Inferior parietal cortex (tissue), 1 donor: ENCODE measurements around the gene EXOC6B.
A peak's percentile ranks its signal among the peaks of the same experiment; 100 is the strongest.

Experiments
- DNase-seq: peaks from one replicate; pipeline ENCODE4 v3.0.0-alpha.2; 2016; ENCODE audit errors: extremely low spot score

The EXOC6B gene

DNA sequence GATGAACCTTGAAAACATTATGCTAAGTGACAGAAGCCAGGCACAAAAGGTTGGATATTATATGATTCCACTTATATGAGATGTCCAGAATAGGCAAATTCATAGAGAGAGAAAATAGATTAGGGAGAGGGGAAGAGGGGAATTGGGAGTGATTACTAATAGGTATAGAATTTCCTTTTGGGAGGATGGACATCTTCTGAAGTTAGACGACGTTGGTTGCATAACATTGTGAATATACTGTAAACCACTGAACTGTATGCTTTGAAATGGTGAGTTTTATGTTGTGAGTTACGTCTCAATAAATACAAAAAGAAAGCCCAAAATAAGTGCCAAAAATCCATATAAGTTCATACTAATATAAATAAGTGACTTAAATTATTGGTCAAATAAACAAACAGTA lies 659.6 kb downstream of the EXOC6B start:
- DNase-seq = no peak

DNA sequence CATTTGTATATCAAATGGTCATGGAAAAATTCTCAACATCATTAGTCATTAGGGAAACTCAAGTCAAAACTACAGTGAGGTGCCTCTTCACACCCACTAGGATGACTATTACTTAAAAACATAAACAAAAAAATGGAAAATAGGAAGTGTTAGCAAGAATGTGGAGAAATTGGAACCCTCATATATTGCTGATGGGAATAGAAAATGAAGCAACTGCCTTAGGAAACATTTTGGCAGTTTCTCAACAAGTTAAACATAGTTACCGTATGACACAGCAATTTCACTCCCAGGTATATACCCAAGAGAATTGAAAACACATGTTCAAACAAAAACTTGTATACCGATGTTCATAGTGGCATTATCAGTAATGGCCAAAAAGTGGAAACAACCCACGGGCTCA lies 660.0 kb downstream of the EXOC6B start:
- no peak for DNase-seq

DNA sequence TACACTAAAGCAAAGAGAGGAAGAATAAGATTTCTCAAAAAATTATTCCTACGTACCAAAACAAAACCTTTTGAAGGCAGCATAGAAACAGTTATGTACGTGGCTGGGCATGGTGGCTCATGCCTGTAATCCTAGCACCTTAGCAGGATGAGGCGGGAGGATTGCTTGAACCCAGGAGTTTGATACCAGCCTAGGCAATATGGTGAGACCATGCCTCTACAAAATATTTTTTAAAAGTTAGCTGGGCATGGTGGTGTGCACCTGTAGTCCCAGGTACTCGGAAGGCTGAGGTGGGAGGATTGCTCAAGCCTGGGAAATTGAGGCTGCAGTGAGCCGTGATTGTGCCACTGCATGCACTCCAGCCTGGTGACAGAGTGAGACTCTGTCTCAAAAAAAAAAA lies 663.3 kb downstream of the EXOC6B start:
- no peak for DNase-seq

DNA sequence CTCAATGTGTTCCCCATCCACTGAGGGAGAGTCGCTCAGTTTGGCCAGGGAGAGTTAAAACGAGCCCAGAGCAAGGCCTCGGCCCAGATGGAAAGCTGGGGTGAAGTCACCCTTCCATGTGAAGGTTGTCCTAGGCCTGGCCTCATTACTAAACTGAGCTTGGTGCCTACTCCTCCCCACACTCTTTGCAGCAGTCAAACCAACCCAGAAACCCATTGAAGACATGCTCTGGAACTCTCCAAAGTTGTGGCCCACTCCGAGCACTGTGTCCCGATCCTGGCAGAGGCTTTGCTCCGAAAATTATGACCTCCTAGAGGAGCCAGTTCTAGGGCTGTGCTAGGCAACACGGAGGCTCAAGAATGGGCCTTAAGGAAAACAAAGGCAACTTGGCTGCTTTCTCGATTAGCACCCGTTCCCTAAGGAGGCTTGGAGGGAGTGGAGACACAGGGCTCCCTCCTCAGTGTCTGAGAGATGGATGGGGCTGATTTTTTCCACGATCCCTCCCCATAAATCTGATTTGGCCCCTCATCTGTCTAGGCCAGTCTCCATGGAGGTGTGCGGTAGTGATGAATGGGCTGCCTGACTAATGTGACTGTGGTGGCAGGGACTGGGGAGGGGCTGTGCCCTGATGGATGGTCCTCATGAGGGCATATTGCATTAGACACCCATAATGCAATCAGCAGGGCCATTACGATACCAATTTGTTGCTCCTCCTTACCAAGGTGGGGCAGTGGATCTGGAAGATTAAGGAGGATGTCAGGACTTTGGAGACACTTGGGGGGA lies 666.4 kb downstream of the EXOC6B start:
- DNase-seq = no peak

DNA sequence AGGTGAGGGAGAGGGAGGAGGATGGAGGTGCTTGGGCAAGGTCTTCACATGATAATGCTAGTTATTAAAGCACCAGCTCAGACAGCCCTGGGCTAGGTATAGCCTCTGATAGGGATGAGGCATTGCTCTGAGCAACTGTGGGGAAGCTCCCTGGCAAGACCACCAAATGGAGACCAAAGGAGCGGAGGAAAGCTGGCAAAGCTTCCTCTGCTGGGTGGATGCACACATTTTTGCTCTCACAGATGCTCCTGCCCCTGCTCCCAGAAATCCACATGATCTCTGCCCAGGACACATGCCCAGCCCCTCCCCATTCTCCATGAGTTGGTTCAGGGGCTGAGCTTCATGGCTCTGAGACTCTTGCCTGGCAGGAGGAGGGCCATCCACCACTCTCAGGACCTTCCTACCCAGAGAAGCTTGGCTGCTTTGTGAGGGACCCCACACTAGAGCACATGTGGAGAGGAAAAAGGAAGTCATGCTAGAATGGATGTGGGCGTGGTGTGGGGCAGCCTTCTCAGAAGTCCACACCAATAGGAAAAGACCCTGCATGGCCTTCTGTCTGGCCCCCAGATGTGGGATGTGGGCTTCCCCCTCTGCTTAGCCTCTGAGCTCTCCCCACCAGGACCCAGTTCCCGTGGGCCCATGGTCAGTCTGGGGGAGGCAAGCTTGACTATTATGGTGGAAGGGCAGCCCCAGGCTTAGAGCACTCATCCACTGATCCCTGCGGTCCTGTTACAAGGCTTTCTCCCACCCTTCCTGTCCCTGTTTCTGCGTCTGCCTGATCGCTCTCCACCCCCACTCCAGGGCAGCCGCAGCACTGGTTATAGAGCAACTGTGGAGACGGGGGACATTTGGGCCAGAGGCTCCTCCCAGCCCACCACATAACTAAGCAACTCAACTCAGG lies 667.7 kb downstream of the EXOC6B start:
- no peak for DNase-seq

DNA sequence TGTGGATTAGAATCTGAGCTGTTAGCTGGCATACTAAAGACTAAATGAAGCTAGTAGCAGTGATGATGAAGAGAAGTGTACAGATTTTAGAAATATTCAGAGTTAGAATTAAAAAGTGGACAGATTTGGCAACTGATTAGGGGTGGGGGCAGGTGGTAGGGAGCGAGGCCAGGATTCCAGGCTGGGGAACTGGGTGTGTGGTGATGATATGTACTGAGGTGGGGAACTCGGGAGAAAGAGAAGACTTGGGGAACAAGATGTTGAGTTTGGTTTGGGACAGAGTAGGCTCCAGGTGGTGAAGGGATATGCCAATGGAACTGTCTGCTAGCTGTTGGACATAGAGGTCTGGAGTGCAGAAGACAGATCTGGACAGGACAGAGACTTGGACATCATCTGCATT lies 669.0 kb downstream of the EXOC6B start:
- DNase-seq = no peak

DNA sequence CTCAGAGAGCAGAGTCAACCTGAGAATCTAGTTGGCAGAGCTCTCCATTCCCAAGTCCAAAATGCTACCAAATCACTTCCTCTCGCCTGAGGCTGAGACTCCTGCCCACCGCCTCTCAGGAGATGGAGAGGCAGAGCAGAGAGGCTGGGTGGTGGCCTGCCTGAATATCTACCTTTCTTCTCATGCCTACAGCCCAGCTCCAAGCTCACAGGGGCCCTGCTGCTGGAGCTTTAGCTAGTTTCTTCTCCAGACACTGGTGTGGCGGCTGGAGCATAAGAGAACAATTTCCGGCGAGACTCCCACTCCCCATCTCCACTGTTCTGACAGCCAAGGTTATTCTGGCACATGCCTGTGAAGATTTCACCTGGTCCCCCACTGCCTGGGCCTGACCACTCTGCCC lies 670.1 kb downstream of the EXOC6B start:
- no peak for DNase-seq

DNA sequence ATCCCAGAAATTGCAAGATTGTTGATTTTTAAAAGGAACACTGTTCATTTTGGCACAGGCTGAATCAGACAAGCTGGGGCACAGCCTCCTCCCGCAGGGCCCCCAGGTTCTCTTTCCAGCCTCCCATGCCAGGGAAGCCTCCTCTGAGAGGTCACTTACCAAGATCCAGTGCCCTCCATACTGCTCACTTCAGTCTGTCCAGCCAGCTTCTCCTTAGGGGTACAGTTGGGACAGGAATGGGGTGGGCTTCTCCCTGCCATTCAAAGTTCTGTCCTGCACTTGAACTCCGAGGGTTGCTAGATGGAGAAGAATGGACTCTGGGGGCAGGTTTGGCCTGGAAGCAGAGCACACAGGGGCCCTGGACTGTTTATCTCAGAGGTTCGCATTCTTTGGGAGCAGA lies 670.7 kb downstream of the EXOC6B start:
- no peak for DNase-seq

DNA sequence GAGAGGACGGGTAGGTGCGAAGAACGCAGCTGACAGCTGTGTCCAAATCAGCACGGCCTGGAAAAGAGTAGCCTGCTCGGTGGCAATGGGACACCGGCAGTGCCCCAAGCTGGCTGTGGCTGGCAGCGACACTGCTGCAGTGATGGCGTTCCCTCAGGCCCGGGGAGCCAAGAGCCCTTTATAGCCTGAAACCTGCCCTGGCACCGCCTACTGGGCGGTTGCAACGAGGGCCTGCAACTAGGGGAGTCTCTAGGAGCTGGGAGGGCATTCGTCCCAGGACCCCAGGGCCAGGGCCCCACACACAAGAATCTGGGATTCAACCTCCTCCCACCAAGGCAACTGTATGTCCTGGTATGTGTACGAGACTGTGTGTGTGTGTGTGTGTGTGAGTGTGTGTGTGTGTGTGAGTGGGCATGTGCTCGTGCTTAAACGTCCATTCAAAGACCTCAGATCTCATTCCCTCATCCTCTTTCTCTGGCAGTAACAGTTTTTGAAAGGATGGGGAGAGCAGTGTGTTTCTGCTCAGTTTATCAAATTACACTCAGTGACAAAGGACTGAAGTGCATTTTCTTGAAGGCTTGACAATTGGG lies 671.4 kb downstream of the EXOC6B start:
- DNase-seq = no peak

DNA sequence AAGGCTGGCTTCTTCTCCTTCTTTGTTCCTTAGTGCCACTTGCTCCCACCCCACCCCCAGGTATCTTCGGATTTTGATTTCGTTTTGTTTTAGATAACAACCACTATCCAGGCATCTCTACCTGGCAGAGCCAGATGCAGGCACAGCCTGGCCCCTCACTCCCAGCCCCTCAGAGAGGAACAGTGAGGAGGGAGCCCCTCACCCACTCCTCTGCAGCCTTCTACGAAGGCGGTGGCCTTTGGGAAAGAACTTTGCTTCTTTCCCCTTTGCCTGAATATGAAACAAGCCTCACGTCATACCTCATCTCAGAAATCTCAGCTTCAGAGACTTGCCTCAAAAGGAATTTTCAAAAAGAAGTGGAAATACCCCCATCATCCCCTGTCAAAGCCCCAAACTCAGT lies 671.9 kb downstream of the EXOC6B start:
- no peak for DNase-seq

DNA sequence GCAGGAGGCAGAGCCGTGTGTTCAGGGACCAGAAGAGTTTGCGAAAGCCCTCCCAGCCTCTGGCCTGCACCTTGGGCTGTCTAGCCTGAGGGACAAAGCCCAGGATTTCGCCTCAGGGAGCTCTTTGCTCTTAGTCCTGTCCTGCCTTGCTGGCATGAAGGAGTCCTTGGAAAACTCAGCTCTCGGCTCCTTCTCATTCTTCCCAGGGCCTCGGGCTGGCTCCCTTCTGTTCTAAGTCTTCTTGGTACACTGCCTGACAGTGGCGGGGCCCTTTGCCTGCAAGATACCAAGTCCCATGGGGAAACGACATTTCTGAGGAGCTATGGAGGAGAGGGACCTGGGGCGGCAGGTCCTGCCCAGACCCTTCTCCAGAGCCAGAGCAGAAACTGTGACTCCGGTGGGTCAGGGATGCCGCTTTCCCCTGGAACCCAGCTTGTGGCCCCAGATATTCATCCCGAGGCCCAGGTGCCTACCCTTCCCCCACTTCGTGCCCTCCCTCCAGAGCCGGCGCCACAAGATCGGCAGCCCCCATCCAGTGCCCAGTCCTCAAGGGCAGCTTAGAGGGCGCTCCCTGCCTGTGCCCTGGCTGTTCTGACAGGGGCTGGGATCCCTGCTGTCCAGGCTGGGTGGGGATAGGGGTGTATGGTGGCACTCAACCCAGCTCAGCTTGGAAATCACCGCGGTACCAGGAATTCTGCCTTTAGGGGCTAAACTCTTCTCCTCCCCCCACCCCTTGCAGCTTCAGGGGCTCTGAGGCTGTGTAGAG lies 672.6 kb downstream of the EXOC6B start:
- no peak for DNase-seq

DNA sequence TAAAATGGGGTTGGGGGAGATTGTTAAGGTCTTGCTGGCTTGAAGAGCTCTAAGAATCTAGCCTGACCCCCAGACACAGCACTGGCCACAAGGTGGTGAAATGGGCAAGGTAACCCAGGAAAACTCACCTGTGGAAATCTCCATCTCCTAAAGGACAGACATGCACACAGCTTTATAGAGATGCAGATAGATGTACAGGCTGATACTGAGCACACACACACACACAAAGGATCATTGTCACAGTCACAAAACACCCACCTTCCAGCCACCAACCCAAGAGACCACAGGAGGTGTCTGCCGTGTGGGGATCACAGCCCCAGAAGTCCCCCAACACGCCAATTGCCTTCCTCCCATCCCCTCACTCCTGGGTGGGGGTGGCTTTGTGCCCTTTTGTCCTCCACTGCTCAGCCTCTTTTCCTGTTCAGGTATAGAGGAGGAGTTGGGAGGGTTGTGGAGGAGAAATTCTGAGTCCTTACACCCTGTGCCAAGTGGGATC lies 674.9 kb downstream of the EXOC6B start:
- no peak for DNase-seq

DNA sequence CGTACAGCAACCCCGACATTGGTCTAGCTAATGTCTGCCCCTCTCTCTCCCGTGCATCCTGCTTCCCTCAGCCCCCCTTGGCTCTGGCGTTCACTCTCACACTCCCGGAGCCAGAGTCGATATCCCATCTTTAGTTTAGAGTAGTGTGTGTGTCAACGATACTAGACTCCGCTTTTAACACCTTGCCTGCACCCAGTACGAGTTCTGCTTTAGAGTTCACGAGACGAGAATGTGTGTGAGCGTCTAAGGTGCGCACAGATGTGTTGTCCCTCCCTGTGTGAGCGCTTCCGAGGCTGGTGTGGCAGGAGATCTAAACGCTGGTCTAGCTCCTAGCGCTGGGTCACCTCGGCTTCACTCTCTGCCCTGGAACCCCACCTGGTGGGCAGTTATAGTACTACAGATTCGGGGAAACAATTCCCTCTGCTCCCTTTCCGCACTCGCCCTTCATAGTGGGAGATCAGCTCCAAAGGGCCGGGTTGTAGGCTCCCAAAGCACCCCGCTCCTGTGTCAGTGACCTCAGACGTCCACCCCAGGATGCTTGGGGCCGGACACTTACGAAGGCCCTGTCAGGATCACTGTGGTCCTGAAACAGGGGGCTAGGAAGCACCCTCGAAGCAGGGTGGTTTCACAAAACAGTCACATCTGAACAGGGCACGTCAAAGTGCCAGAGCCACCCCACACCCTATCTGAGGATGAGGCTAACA lies 675.5 kb downstream of the EXOC6B start:
- peak; percentile 95 for DNase-seq

DNA sequence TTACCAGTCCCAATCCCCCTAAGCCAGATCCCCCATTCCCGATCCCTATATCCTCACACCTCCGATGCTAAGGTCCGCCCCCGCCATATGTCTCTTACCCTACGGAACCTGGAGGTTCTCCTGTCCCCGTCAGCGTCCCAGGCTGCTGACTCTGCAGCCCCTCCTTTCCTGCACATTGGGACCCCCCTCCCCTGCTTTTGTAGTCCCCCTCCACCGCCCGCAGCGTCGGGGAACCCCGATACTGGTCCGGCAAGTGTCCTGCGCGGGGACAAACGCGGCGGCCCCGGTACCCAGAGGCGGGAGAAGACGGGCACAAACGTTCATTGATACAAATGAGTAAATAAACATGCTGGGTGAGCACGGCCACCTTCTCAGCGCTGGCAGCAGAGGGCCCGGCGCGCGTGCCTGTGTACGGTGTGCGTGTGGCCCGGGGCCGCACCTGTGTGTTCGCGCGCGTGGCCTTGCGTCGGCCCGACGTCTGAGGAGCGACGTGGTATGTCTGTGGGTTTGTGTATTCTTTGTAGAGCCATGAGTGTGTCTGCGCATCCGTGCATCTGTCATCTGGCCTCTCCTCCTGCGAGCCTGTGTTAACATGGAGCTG lies 676.2 kb downstream of the EXOC6B start:
- no peak for DNase-seq

DNA sequence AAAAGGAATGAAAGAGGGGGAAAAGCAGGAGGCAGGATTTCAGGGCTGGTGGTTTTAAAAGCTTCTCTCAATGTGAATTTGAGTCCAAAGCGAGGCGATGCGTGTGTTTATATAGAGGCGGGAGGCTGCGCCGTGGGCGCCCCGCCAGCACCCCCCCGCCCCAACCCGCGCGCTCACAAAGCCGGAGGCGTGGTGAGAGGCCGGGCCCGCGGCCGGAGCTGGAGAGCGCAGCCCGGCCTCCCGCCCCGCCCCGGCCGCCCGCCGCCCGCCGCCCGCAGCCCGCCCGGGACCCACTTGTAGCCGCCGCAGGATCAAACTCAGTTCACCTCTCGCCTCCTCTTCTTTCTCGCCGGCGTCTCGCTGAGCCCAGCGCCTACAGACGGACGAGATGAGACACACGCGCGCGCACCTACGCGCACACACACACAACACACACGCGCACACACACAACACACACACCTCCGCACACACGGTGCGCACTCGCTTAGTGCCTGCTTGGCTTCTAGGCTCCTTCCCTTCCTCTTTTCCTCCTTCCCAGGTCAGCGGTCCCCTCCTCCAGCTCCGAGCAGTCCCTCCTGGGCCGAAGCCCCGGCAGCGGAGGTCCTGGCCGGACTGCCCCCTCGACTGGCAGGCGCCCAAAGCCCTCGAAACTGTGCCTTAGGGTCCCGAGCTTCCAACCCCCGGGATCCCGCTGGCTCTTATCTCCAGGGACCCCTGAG lies 676.8 kb downstream of the EXOC6B start:
- no peak for DNase-seq

DNA sequence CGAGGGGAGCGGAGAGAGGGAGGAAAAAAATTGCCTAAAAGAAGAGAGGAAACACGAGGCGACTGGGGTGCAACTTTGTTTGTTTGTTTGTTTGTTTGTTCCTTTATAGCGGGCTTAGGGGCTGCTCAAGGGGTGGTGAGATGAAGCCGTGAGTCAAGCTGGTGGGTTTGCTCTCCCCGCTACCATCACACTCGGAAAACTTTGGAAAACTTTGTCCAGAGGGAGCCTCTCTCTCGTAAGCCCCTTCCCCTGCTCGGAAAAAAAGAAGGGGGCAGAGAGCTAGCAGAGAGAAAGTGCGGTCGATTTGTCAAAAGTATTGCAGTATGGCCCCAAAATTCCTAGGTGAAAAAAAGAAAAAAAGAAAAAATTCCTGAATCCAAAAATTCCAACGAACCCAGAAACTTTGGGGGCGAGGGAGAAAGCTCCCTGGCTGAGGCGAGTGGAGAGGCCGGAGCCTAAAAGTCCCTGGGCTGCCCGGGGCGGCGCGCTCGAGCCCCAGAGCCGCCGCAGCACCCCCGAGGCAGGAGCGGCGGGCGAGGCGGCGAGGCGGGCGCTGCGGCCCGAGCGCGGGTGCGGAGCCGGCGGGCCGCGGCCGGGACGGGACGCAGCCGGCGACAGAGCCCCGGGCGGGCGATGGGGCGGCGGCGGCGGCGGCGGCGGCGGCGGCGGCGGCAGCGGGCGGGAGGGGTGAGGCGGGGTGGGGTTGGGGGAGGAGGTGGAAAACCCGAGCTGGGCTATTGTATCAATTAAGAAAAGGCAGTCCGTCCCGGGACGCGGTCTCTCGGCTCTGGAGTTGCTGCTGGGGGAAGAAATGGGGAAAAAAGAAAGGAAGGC lies 677.6 kb downstream of the EXOC6B start:
- no peak for DNase-seq

DNA sequence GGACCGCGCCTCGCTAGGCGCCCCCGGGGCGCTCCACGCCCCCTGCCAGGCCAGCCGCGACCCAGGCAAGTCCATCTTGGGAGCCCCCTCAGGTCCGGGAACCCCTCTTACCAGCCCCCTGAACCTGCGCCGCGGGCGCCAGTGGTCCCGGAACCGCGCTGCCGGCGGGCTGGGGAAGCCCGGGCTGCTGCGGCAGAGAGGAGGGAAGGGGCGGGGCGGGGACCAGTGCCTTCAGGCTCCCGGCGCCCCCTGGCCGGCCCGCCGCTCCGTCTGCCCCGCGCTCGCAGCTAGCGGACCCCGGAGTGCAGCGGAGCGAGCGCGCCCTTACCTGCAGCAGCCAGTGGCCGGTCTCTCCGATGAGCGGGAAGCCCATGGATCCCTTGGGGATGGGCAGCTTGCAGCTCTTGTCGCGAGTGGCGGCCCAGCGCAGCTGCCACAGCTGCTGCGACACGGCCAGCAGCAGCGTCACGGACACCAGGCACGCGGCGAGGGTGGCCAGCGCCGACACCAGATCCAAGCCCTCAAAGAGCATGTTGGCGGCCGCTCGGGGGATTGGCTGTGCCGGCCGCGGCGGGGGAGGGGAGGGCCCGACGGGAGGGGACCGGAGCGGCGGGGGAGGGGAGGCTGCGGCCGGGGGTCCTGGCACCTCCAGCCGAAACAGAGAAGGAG lies 678.4 kb downstream of the EXOC6B start, which contains the start of gene CYP26B1:
TSS of gene CYP26B1 (minus strand) at position 560 of the 669 bp plus-strand sequence. CDS start at position 532, 28 bp downstream.
- no peak for DNase-seq
